AG08395 (cell line): ENCODE data around the gene GAPDHS.
A peak's percentile ranks its signal among the peaks of the same experiment; 100 is the strongest.

Experiments used
- DNase-seq: peaks from one replicate; pipeline ENCODE4 v3.0.0; 2012; ENCODE audit warnings: mixed read lengths, low spot score

GAPDHS gene

GRCh38 chr19:35539850-35540249, 6.6 kb downstream of the GAPDHS start:
- DNase-seq = no peak

- no peak for DNase-seq
Observed at GRCh38 chr19:35540356-35540927, 7.2 kb downstream of the GAPDHS start.

- no peak for DNase-seq
Observed at GRCh38 chr19:35542209-35542608, 9.0 kb downstream of the GAPDHS start.

- no peak for DNase-seq
Observed at GRCh38 chr19:35543280-35544109, 10.2 kb downstream of the GAPDHS start.

- no peak for DNase-seq
Observed at GRCh38 chr19:35544110-35544802, 11.0 kb downstream of the GAPDHS start.

- peak; percentile 98 for DNase-seq
Observed at GRCh38 chr19:35545001-35545854, 12.0 kb downstream of the GAPDHS start, which contains the start of gene TMEM147. Gene TMEM147, plus strand, starts transcription at chr19:35545626. Its CDS starts 114 bp downstream, at chr19:35545740.

- DNase-seq = peak; percentile 50
Observed at GRCh38 chr19:35545855-35546381, 12.7 kb downstream of the GAPDHS start.

- no peak for DNase-seq
Observed at GRCh38 chr19:35546532-35546931, 13.3 kb downstream of the GAPDHS start.

GRCh38 chr19:35549174-35549788, 16.0 kb downstream of the GAPDHS start:
- DNase-seq = peak; percentile 75

- DNase-seq = no peak
Observed at GRCh38 chr19:35549879-35550523, 16.7 kb downstream of the GAPDHS start.

GRCh38 chr19:35551091-35551810, 18.0 kb downstream of the GAPDHS start:
- DNase-seq = no peak

- DNase-seq = no peak
Observed at GRCh38 chr19:35552534-35553384, 19.5 kb downstream of the GAPDHS start.

- DNase-seq = no peak
Observed at GRCh38 chr19:35553385-35554000, 20.2 kb downstream of the GAPDHS start.

- no peak for DNase-seq
Observed at GRCh38 chr19:35554076-35554475, 20.8 kb downstream of the GAPDHS start.

- DNase-seq = peak; percentile 40
Observed at GRCh38 chr19:35555301-35556005, 22.2 kb downstream of the GAPDHS start.

GRCh38 chr19:35556025-35556590, 22.9 kb downstream of the GAPDHS start:
- DNase-seq = no peak

- no peak for DNase-seq
Observed at GRCh38 chr19:35556846-35557538, 23.7 kb downstream of the GAPDHS start.
